Cardiac fibroblast (primary cell): ENCODE measurements around the gene GLT8D1.
A peak's percentile ranks its signal among the peaks of the same experiment; 100 is the strongest.

Source experiments
- DNase-seq, 2 donors: peaks; one replicate each; pipeline versions ENCODE4 v3.0.0 to v3.0.0-alpha.2; 2010; ENCODE audit warnings: low read depth in 2 of 2
- H3K4me3 ChIP-seq, 2 donors: replicated peaks in 1 of 2; 1 replicate in 1 of 2; 2 replicates in 1 of 2; pipeline ENCODE4 v1.5.1; 2011; ENCODE audit warnings: low read depth in 2 of 2, low read length in 2 of 2, mild to moderate bottlenecking in 2 of 2, moderate library complexity in 1 of 2
- TF ChIP-seq, protein P1 (sequence below): IDR thresholded peaks from one replicate; pipeline ENCODE4 v1.5.1; 2011; ENCODE audit warnings: low read depth, mild to moderate bottlenecking, low read length, inconsistent platforms

The GLT8D1 gene

DNA sequence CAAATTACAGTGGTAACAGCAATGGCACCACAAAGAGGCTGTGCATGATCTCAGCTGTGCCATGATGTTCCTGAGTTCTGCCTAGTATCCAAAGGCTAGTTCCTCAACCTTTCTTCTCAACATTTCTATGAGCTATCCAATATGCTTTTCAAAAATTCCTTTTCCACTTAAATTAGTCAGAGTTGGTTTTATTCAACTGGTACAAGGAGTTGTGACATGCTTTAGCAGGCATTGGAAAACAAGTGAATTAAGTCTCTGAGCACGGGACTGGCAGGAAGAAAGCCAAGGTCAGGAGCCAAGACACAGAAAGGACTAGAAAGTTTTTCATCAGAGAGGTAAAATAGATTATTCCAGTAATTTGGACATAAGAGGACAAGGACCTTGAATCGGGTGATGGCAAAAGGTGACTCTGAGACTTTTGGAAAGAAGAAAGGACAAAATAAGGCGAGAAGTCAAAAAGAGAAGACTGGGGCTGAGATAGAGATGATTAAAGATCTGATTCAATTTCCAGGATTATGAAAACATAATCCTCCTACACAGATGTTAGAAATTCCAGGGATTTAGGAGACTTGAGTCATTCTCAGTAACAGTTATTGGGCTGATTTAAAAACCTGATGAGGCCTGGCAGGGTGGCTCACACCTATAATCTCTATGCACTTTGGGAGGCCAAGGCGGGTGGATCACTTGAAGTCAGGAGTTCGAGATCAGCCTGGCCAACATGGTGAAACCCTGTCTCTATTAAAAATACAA is 56.0 kb downstream of the GLT8D1 start:
- no peak overlapping the region for H3K4me3 ChIP-seq
- TF ChIP-seq, protein P1, sequence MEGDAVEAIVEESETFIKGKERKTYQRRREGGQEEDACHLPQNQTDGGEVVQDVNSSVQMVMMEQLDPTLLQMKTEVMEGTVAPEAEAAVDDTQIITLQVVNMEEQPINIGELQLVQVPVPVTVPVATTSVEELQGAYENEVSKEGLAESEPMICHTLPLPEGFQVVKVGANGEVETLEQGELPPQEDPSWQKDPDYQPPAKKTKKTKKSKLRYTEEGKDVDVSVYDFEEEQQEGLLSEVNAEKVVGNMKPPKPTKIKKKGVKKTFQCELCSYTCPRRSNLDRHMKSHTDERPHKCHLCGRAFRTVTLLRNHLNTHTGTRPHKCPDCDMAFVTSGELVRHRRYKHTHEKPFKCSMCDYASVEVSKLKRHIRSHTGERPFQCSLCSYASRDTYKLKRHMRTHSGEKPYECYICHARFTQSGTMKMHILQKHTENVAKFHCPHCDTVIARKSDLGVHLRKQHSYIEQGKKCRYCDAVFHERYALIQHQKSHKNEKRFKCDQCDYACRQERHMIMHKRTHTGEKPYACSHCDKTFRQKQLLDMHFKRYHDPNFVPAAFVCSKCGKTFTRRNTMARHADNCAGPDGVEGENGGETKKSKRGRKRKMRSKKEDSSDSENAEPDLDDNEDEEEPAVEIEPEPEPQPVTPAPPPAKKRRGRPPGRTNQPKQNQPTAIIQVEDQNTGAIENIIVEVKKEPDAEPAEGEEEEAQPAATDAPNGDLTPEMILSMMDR, result no peak
- peak; percentile 40 to 54 for DNase-seq

GRCh38 chr3:52645549-52645948 is 60.0 kb downstream of the GLT8D1 start:
- no peak for DNase-seq
- H3K4me3 ChIP-seq, result no peak overlapping the region
- TF ChIP-seq, protein P1, result no peak
